GM18517 (cell line): ENCODE measurements around the gene OXA1L.
"Not testable (repeated sequence)": the region's sequence is repeated elsewhere in the genome, so short reads cannot be mapped to it uniquely, and the experiment has no call there.

Experiments
- ATAC-seq: cut with Tn5 transposase; IDR thresholded peaks from one replicate; pipeline ENCODE4 v1.9.1; 2021; ENCODE audit warnings: mild to moderate bottlenecking, moderate library complexity; ENCODE audit not compliant: unreplicated experiment

Gene OXA1L

GRCh38 chr14:22766457-22767322 lies at the start of gene OXA1L:
Gene OXA1L (plus strand): TSS chr14:22766688. CDS start chr14:22766702, 14 bp downstream.
- ATAC-seq = peak; percentile 80

- no peak for ATAC-seq
Measured at GRCh38 chr14:22718091-22718490, 48.4 kb upstream of the OXA1L start.

- ATAC-seq = no peak
Measured at GRCh38 chr14:22721213-22721612, 45.3 kb upstream of the OXA1L start.

GRCh38 chr14:22723815-22724214 lies 42.7 kb upstream of the OXA1L start:
- no peak for ATAC-seq

GRCh38 chr14:22724847-22725246 lies 41.6 kb upstream of the OXA1L start:
- not testable (repeated sequence) for ATAC-seq

GRCh38 chr14:22725374-22725773 lies 41.1 kb upstream of the OXA1L start:
- ATAC-seq = not testable (repeated sequence)

GRCh38 chr14:22726012-22726411 lies 40.5 kb upstream of the OXA1L start:
- no peak for ATAC-seq

GRCh38 chr14:22732062-22732461 lies 34.4 kb upstream of the OXA1L start:
- not testable (repeated sequence) for ATAC-seq

GRCh38 chr14:22733829-22734228 lies 32.7 kb upstream of the OXA1L start:
- ATAC-seq = no peak

- no peak for ATAC-seq
Measured at GRCh38 chr14:22735096-22735495, 31.4 kb upstream of the OXA1L start.

- not testable (repeated sequence) for ATAC-seq
Measured at GRCh38 chr14:22736384-22736783, 30.1 kb upstream of the OXA1L start.

GRCh38 chr14:22737052-22737451 lies 29.4 kb upstream of the OXA1L start:
- peak; percentile 79 for ATAC-seq

GRCh38 chr14:22739423-22739822 lies 27.1 kb upstream of the OXA1L start:
- no peak for ATAC-seq

GRCh38 chr14:22740020-22740419 lies 26.5 kb upstream of the OXA1L start:
- no peak for ATAC-seq

GRCh38 chr14:22747769-22748168 lies 18.7 kb upstream of the OXA1L start:
- ATAC-seq = no peak

GRCh38 chr14:22748206-22748605 lies 18.3 kb upstream of the OXA1L start:
- ATAC-seq = no peak

GRCh38 chr14:22748631-22749068 lies 17.8 kb upstream of the OXA1L start:
- no peak for ATAC-seq

- ATAC-seq = no peak
Measured at GRCh38 chr14:22752422-22752821, 14.1 kb upstream of the OXA1L start.

GRCh38 chr14:22753586-22753985 lies 12.9 kb upstream of the OXA1L start:
- ATAC-seq = no peak

GRCh38 chr14:22757972-22758650 lies 8.4 kb upstream of the OXA1L start:
- not testable (repeated sequence) for ATAC-seq

- ATAC-seq = no peak
Measured at GRCh38 chr14:22761734-22762133, 4.8 kb upstream of the OXA1L start.

GRCh38 chr14:22764382-22764781 lies 2.1 kb upstream of the OXA1L start:
- ATAC-seq = no peak
